IPS-15b (cell line): ENCODE data around the gene GPC3.

Source experiments
- H3K27me3 ChIP-seq: one replicate; pipeline ENCODE4 v1.6.1; 2013; ENCODE audit warnings: low read length; ENCODE audit not compliant: control insufficient read depth, insufficient read depth
- H3K36me3 ChIP-seq: one replicate; pipeline ENCODE4 v1.6.1; 2013; ENCODE audit warnings: low read length; ENCODE audit not compliant: control insufficient read depth, insufficient read depth
- H3K4me1 ChIP-seq: one replicate; pipeline ENCODE4 v1.6.1; 2013; ENCODE audit warnings: mild to moderate bottlenecking, low read length; ENCODE audit not compliant: control insufficient read depth, insufficient read depth
- H3K4me3 ChIP-seq: one replicate; pipeline ENCODE4 v1.5.1; 2013; ENCODE audit warnings: low read depth, low read length
- H3K9ac ChIP-seq: one replicate; pipeline ENCODE4 v1.6.1; 2013; ENCODE audit warnings: low read depth, mild to moderate bottlenecking, low read length
- H3K9me3 ChIP-seq: one replicate; pipeline ENCODE4 v1.6.1; 2013; ENCODE audit warnings: mild to moderate bottlenecking, low read length; ENCODE audit not compliant: control insufficient read depth, insufficient read depth

GPC3 gene

DNA sequence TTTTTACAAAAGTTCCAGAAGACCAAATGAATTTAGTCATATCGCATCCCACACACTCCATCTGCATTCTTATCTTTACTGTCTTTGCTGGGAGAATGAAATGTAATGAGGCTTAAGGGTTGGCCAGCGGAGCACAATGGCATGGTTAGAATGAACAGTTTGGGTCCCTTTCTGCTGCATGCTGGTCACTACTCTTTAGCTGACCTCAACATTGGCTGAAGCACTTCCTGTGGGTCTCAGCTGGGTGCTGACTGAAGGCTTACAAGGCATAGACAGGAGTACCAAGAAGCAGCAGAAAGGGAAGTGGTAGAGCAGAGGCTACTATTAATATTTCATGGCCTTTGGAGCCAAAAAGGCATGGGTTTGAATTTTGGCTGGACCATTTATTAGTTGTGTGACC, 410.7 kb downstream of the GPC3 start:
- no peaks in the 10 kb centered on the region for H3K9me3 ChIP-seq
- no peaks in the 10 kb centered on the region for H3K27me3 ChIP-seq
- H3K4me3 ChIP-seq = no peak overlapping the region
- H3K4me1 ChIP-seq = peaks cover 6% of the 10 kb centered on the region
- no peaks in the 10 kb centered on the region for H3K36me3 ChIP-seq
- no peak overlapping the region for H3K9ac ChIP-seq

DNA sequence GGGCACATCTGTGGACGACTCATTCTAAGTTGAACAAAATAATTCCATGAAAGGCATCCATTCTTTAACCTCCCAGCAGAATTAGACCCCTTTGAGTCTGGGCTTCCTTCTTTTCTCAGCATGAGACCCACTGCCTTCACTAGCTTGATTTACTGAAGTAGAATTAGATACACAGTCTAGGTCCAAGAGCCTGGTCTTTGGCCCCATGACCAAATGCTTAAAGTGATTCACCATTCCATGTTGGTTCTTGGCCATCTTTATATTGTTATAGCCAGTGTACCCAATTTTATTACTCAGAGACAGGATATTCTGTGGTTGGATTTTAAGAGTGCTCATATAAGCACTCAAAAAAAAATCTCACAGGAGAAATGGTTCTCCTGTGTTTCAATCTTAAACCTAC, 414.8 kb downstream of the GPC3 start:
- Histone ChIP-seq H3K9ac (no peak overlapping the region), H3K27me3 (no peaks in the 10 kb centered on the region), H3K4me3 (no peak overlapping the region)

DNA sequence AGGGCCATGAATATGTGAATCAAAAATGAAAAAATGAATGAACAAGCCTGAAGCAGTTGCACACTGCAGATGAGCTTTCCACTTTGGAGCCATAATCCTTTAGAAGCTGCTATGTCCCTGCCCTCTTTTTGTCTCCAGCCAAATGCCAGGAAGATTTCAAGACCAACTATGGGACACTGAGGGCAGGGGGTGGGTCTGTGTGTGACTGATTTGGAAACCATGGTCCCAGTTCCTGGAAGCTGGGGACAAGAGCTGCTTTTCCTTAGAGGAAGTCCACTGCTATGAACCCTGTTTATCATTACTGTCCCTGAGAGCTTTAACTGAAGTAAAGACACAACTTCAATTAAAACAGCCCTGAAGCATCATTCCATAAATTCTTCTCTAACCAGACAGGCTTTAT, 416.2 kb downstream of the GPC3 start:
- Histone ChIP-seq H3K9ac (no peak overlapping the region), H3K4me3 (no peak overlapping the region), H3K36me3 (no peaks in the 10 kb centered on the region), H3K9me3 (no peaks in the 10 kb centered on the region), H3K27me3 (no peaks in the 10 kb centered on the region), H3K4me1 (no peaks in the 10 kb centered on the region)

More for the DNA sequence above, 414.8 kb downstream of the GPC3 start:
- H3K36me3 ChIP-seq = no peaks in the 10 kb centered on the region
- H3K4me1 ChIP-seq = no peaks in the 10 kb centered on the region
- H3K9me3 ChIP-seq = no peaks in the 10 kb centered on the region

DNA sequence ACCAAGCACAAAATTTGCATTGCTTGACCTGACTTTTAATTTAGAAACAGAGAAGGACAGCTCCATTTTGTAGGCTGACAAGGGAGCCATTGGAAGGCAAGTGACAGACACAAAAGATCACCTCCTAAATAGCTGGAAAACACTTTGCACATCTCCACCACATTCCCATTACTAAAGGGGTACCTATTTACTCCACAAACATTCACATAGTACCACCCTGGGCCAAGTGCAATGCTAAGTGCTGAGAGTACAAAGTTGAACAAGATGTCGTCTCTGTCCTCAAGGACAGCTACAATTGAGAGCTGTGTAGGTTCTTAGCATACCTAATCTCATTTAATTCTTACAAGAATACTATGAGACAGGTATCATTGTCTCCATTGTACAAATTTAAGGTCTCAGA, 417.3 kb downstream of the GPC3 start:
- Histone ChIP-seq H3K9ac (no peak overlapping the region), H3K27me3 (no peaks in the 10 kb centered on the region), H3K4me1 (no peaks in the 10 kb centered on the region), H3K36me3 (no peaks in the 10 kb centered on the region), H3K4me3 (no peak overlapping the region), H3K9me3 (no peaks in the 10 kb centered on the region)

DNA sequence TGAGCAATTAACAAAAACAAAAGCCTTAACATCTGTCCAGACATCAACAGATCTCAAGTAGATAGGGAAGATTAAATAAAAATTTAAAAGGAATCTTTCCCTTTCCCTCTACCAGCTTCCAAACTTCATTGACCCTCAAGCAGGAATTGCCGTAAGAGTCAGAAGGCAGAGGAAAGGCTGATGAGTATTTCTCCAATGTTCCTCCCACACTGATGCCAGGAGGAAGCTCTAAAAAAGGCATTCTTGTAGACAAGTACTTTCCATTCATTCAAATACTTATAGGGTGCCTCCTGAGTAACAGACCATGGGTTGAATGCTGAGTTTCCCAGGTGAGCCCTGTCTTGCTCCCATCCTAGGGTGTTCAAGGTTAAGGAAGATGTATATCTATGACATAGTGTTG, 418.5 kb downstream of the GPC3 start:
- Histone ChIP-seq H3K9me3 (no peaks in the 10 kb centered on the region), H3K4me1 (no peaks in the 10 kb centered on the region), H3K9ac (no peak overlapping the region), H3K4me3 (no peak overlapping the region), H3K27me3 (no peaks in the 10 kb centered on the region), H3K36me3 (no peaks in the 10 kb centered on the region)

DNA sequence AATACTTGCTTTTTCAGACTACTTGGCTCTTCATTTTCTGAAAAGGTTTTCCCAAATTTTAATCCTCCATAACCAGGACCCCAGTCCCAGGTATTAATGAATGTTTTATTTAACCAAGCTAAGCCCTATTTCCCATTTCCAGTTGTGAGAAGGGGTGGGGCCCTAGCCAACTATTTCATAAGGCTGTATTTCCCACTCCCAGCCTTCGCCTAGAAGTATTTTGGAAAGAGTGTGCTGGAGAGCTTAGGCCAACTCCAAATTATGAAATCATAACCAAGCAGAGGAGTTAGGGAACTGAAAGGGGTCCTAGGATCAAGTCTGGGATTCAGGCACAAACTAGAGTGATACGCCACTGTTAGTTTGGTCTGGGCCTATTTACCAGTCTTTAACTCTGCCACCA, 421.7 kb downstream of the GPC3 start:
- Histone ChIP-seq H3K27me3 (no peaks in the 10 kb centered on the region), H3K4me3 (no peak overlapping the region), H3K4me1 (no peaks in the 10 kb centered on the region), H3K9me3 (no peaks in the 10 kb centered on the region), H3K36me3 (no peaks in the 10 kb centered on the region), H3K9ac (no peak overlapping the region)

DNA sequence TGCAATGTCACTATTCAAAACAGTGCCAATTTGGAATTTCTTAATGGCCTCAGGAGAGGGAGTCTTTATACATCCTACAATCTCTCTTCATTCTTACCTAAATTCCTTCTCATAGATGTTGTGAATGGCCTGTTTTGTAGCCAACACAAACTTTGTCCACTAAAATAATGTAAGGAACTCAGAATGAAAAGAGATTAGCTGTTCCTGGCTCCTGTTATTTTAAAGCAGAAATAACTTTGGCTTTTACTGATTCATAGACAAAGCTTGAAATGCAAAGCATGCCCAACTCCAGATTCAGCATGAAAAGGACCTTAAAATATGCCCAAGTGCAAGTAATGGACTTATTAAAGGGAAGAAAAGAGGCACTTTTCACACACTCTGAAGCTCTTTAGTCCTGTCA, 424.1 kb downstream of the GPC3 start:
- Histone ChIP-seq H3K27me3 (no peaks in the 10 kb centered on the region), H3K4me3 (no peak overlapping the region), H3K9me3 (no peaks in the 10 kb centered on the region), H3K4me1 (peaks cover 6% of the 10 kb centered on the region), H3K36me3 (no peaks in the 10 kb centered on the region), H3K9ac (no peak overlapping the region)

DNA sequence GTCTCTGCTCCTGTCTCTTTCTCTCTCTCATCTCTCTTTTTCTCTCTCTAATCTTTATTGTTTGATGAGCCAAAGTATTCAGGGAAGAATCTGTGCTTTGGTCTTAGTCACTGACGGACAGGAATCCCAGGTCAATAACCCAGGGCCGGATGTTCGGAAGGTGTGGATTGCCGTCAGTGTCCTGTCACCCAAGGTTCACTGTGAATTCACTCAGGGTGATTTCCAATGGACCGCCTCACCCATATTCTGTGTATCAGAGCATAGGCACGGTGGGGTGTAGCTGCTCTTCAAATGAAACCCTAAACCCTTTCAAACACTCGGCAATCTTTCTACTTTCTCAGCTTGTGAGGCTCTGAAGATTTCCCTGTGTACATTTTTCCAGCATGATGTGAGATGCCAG, 425.5 kb downstream of the GPC3 start:
- no peak overlapping the region for H3K4me3 ChIP-seq
- no peaks in the 10 kb centered on the region for H3K27me3 ChIP-seq
- H3K9ac ChIP-seq = no peak overlapping the region
- H3K4me1 ChIP-seq = peaks cover 6% of the 10 kb centered on the region
- no peaks in the 10 kb centered on the region for H3K36me3 ChIP-seq
- H3K9me3 ChIP-seq = peaks cover 3% of the 10 kb centered on the region

DNA sequence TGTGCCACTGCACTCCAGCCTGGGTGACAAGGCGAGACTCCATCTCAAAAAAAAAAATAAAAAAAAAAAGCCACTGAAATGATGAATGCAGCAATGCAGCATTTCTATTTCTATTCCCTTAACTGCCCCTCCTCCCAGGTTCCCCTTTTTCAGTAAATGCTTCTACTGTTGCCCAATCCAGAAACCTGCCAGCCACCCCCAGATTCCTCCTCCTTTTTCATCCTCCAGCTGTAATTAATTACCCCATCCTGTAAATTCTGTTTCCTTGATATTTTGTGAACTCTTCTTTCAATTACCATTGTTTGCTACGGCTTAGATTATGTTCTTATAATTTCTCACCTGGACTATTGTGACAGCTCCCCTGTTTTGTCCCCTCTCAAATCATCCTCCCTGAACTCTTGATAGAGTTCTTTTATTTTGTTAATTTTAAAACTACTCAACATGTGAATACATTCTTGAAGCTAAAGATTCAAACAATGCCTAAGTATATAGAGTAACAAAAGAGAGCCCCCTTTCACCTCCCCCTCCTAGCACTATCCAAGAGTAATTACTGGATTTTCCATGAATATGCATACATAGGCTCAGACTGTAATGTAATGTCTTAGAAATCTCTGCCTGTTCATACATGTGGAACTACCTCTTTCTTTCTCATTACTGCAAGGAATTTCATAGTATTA, 429.5 kb downstream of the GPC3 start:
- no peaks in the 10 kb centered on the region for H3K27me3 ChIP-seq
- H3K9ac ChIP-seq = no peak overlapping the region
- H3K4me1 ChIP-seq = peaks cover 6% of the 10 kb centered on the region
- H3K4me3 ChIP-seq = no peak overlapping the region
- peaks cover 10% of the 10 kb centered on the region for H3K9me3 ChIP-seq
- no peaks in the 10 kb centered on the region for H3K36me3 ChIP-seq

DNA sequence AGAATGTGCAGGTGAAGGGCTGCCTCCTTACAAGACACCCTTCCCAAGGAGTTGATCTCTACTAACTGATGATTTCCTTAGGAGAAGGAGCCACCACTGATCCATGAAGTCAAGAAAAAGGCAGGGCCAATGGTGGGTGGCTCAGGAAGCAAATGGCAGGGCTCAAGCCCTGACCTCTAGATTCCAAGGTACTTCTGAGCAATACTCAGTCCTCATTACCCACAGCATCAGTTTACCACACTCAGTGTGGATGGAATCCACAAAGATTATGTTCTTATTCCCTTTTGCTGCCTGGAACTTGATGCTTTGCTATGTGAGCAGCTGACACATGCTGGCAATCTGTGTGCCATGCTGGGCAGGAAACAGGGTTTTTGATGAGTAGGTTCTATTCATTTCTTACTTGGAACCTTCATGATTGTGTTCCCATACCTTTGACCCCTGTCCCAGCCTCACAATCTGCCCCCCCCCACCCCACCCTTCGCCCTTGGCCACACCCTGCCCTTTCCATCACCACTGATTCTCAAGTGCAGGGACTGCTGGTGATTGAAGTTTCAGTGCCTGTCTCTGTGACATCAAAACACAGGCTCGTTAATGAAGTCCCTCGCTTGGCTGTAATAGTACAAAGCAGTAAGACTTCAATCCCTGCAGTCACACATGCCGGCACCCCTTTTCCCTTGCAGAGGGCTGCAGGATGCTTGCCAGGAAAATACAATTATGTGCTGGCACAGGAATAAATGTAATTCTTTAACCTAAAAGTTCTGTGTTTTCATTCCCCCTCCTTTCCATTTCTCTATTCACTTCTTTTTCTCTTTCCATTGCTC, 434.5 kb downstream of the GPC3 start:
- no peaks in the 10 kb centered on the region for H3K4me1 ChIP-seq
- no peak overlapping the region for H3K9ac ChIP-seq
- no peak overlapping the region for H3K4me3 ChIP-seq
- H3K27me3 ChIP-seq = no peaks in the 10 kb centered on the region
- H3K36me3 ChIP-seq = no peaks in the 10 kb centered on the region
- H3K9me3 ChIP-seq = peaks cover 10% of the 10 kb centered on the region

DNA sequence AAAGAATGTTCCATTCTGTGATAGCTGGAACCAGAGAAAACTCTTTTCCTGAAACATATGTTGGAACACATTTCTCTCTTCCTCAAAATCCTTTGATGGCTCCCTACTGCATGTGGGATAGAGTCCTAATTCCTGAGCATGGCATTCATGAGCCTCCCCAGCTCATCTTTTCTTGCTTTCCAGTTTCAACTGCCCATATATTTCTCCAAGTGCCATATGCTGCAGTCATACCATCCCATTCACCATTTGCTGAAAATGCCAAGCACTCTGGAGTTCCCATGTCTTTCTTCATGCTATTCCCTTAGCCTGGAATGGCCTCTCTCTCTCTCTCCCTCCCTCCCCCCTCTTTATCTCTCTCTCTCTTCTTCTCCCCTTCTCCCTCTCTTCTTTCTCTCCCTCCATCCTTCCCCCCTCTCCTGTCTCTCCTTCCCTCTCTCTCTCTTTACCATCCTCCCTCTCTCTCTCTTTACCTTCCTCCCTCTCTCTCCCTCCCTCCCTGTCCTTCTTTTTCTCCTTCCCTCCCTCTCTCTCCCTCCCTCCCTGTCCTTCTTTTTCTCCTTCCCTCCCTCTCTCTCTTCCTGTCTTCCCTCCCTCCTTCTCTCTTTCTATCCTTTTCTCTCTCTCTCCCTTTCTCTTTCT, 436.0 kb downstream of the GPC3 start:
- H3K36me3 ChIP-seq = no peaks in the 10 kb centered on the region
- H3K4me3 ChIP-seq = no peak overlapping the region
- H3K4me1 ChIP-seq = no peaks in the 10 kb centered on the region
- H3K27me3 ChIP-seq = no peaks in the 10 kb centered on the region
- H3K9me3 ChIP-seq = peaks cover 2% of the 10 kb centered on the region
- H3K9ac ChIP-seq = no peak overlapping the region

DNA sequence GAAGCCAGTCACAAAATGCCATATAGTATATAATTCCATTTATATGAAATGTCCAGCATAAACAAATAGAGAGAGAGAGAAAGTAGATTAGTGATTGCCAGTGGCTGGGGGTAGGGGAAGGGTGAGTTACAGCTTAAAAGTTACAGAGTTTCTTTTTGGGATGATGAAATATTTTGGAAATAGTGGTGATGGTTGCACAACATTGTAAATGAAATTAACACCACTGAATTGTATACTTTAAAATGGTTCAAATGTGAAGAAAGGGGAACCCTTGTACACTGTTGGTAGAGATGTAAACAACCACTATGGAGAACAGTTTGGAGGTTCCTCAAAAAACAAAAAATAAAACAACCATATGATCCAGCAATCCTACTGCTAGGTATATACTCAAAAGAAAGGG, 439.0 kb downstream of the GPC3 start:
- no peaks in the 10 kb centered on the region for H3K4me1 ChIP-seq

More for the DNA sequence above, 439.0 kb downstream of the GPC3 start:
- no peaks in the 10 kb centered on the region for H3K36me3 ChIP-seq
- H3K9ac ChIP-seq = no peak overlapping the region
- no peak overlapping the region for H3K4me3 ChIP-seq
- no peaks in the 10 kb centered on the region for H3K27me3 ChIP-seq
- H3K9me3 ChIP-seq = no peaks in the 10 kb centered on the region
